ENCODE measurements around the gene CDH11.

The CDH11 gene

GRCh38 chr16:64900019-64900418, 221.8 kb downstream of the CDH11 start:
- TF ChIP-seq EZH2phosphoT487 (IDR thresholded peaks at IDR 0.05; ENCODE audit: borderline replicate concordance, low read length) (no peak), CTCF (IDR thresholded peaks at IDR 0.05; ENCODE audit: low read depth, low read length, poor library complexity, severe bottlenecking) (no peak)
- Histone ChIP-seq H3K4me3 (ENCODE audit: low read length) (no peak overlapping the region), H3K9me2 (replicated peaks; ENCODE audit: control insufficient read depth, low read length) (no peaks in the 10 kb centered on the region), H3F3A (ENCODE audit: control insufficient read depth, insufficient read depth) (no peaks in the 10 kb centered on the region), H3K36me3 (ENCODE audit: control insufficient read depth, low read length) (no peaks in the 10 kb centered on the region), H4K20me1 (ENCODE audit: control insufficient read depth, insufficient read depth, low read depth, low read length) (no peaks in the 10 kb centered on the region), H3K4me2 (ENCODE audit: low read length) (no peak overlapping the region), H3K79me2 (ENCODE audit: control insufficient read depth, low read length) (no peaks in the 10 kb centered on the region), H3K27me3 (ENCODE audit: control insufficient read depth, low read length) (no peaks in the 10 kb centered on the region), H3K4me1 (ENCODE audit: control insufficient read depth, low read length) (no peaks in the 10 kb centered on the region), H3K27ac (ENCODE audit: low read depth, low read length) (no peak overlapping the region), H3K9me3 (ENCODE audit: control insufficient read depth, insufficient read depth, low read length) (no peaks in the 10 kb centered on the region)

- H3K27me3 ChIP-seq (ENCODE audit: control insufficient read depth, low read length) = no peaks in the 10 kb centered on the region
- no peaks in the 10 kb centered on the region for H3K36me3 ChIP-seq (ENCODE audit: control insufficient read depth, low read length)
- no peak overlapping the region for H3K4me2 ChIP-seq (ENCODE audit: low read length)
- no peaks in the 10 kb centered on the region for H3K79me2 ChIP-seq (ENCODE audit: control insufficient read depth, low read length)
- no peaks in the 10 kb centered on the region for H3K4me1 ChIP-seq (ENCODE audit: control insufficient read depth, low read length)
- no peaks in the 10 kb centered on the region for H3F3A ChIP-seq (ENCODE audit: control insufficient read depth, insufficient read depth)
- no peak for TF ChIP-seq EZH2phosphoT487 (IDR thresholded peaks at IDR 0.05; ENCODE audit: borderline replicate concordance, low read length)
- no peak for TF ChIP-seq CTCF (IDR thresholded peaks at IDR 0.05; ENCODE audit: low read depth, low read length, poor library complexity, severe bottlenecking)
- H4K20me1 ChIP-seq (ENCODE audit: control insufficient read depth, insufficient read depth, low read depth, low read length) = no peaks in the 10 kb centered on the region
- H3K9me2 ChIP-seq (replicated peaks; ENCODE audit: control insufficient read depth, low read length) = no peaks in the 10 kb centered on the region
- H3K27ac ChIP-seq (ENCODE audit: low read depth, low read length) = no peak overlapping the region
- no peaks in the 10 kb centered on the region for H3K9me3 ChIP-seq (ENCODE audit: control insufficient read depth, insufficient read depth, low read length)
- no peak overlapping the region for H3K4me3 ChIP-seq (ENCODE audit: low read length)
These were observed 223.7 kb downstream of the CDH11 start for GRCh38 chr16:64898159-64898558.

Data from DOHH2 (cell line).